IMR-90 (cell line): Measurements from ENCODE around the gene DNAJB5. TPM values are rescaled to one million over a fixed set of nuclear protein-coding genes. Genes with fewer than 3 reads are reported as not detected.

ENCODE experiments used
- ATAC-seq: fragments of 200-7000 bp; cut with Tn5 transposase; 2 replicates; pipeline ENCODE4 v1.9.1; 2020; ENCODE audit warnings: low read depth, mild to moderate bottlenecking, moderate library complexity
- BruUV-seq: library from RNA; stranded (reverse); fragments of 400-500 nt; replicated peaks from 2 replicates; lab custom pipeline; 2021; lab: Mats Ljungman, UMichigan
- CTCF ChIA-PET: fragments of 300-600 bp; formaldehyde crosslinking; extraction: SDS; loops from one replicate; lab custom pipeline; 2021; ENCODE audit warnings: antibody characterized with exemption; lab: Yijun Ruan, JAX
- POLR2A ChIA-PET: fragments of 300-600 bp; sonication (Branson Sonifier 250); formaldehyde crosslinking; loops from one replicate; lab custom pipeline; 2022; ENCODE audit warnings: antibody characterized with exemption; ENCODE audit not compliant: unreplicated experiment; lab: Charles Lee
- DNase-seq: peaks from one replicate; pipeline ENCODE4 v3.0.0; 2013
- H2AFZ ChIP-seq: replicated peaks from 2 replicates; pipeline ENCODE3; 2013; ENCODE audit warnings: low read length, mild to moderate bottlenecking; ENCODE audit not compliant: poor library complexity
- H2AK5ac ChIP-seq: 2 replicates; pipeline ENCODE4 v1.6.1; 2013; ENCODE audit warnings: low read depth, low read length, inconsistent platforms
- H2AK9ac ChIP-seq: replicated peaks from 2 replicates; pipeline ENCODE3; 2013; ENCODE audit warnings: mild to moderate bottlenecking, low read depth, low read length, moderate library complexity; ENCODE audit not compliant: poor library complexity
- H2BK120ac ChIP-seq: 2 replicates; pipeline ENCODE4 v1.6.1; 2013; ENCODE audit warnings: low read depth, low read length, inconsistent platforms
- H2BK15ac ChIP-seq: 3 replicates; pipeline ENCODE4 v1.6.1; 2013; ENCODE audit warnings: low read depth, low read length, inconsistent platforms
- H2BK20ac ChIP-seq: 2 replicates; pipeline ENCODE4 v1.6.1; 2013; ENCODE audit warnings: low read depth, mild to moderate bottlenecking, inconsistent platforms, low read length, moderate library complexity
- H2BK5ac ChIP-seq: 2 replicates; pipeline ENCODE4 v1.6.1; 2013; ENCODE audit warnings: mild to moderate bottlenecking, low read depth, low read length, inconsistent platforms; ENCODE audit not compliant: poor library complexity, severe bottlenecking
- H3K14ac ChIP-seq: replicated peaks from 2 replicates; pipeline ENCODE4 v1.6.1; 2013; ENCODE audit warnings: low read depth, low read length, inconsistent platforms
- H3K18ac ChIP-seq: 2 replicates; pipeline ENCODE4 v1.6.1; 2013; ENCODE audit warnings: low read depth, low read length, control low read depth
- H3K23ac ChIP-seq: 2 replicates; pipeline ENCODE4 v1.6.1; 2013; ENCODE audit warnings: low read depth, low read length, inconsistent platforms
- H3K27ac ChIP-seq: 2 replicates; pipeline ENCODE4 v1.5.1; 2013; ENCODE audit warnings: mild to moderate bottlenecking, control low read depth, low read length; ENCODE audit not compliant: insufficient read depth
- H3K27me3 ChIP-seq: 2 replicates; pipeline ENCODE4 v1.6.1; 2013; ENCODE audit warnings: low read length; ENCODE audit not compliant: control insufficient read depth, insufficient read depth
- H3K36me3 ChIP-seq: 2 replicates; pipeline ENCODE4 v1.6.1; 2013; ENCODE audit warnings: low read length, mixed read lengths; ENCODE audit not compliant: control insufficient read depth, insufficient read depth
- H3K4ac ChIP-seq: 2 replicates; pipeline ENCODE4 v1.6.1; 2013; ENCODE audit warnings: low read depth, low read length, inconsistent platforms
- H3K4me1 ChIP-seq: 2 replicates; pipeline ENCODE4 v1.6.1; 2013; ENCODE audit warnings: low read length, mixed read lengths; ENCODE audit not compliant: control insufficient read depth, insufficient read depth
- H3K4me2 ChIP-seq: 2 replicates; pipeline ENCODE4 v1.6.1; 2013; ENCODE audit warnings: low read depth, mild to moderate bottlenecking, control low read depth, low read length, moderate library complexity
- H3K4me3 ChIP-seq: 2 replicates; pipeline ENCODE4 v1.5.1; 2013; ENCODE audit warnings: low read depth, mild to moderate bottlenecking, control low read depth, low read length, moderate library complexity; ENCODE audit not compliant: insufficient read depth
- H3K56ac ChIP-seq: 2 replicates; pipeline ENCODE4 v1.6.1; 2013; ENCODE audit warnings: low read length, inconsistent platforms; ENCODE audit not compliant: insufficient read depth; ENCODE audit errors: extremely low read depth
- H3K79me1 ChIP-seq, 2 experiments: 2 replicates each; pipeline ENCODE4 v1.6.1; 2013; ENCODE audit warnings: low read length in 2 of 2, inconsistent platforms in 1 of 2, low read depth in 1 of 2
- H3K9ac ChIP-seq: 2 replicates; pipeline ENCODE4 v1.6.1; 2013; ENCODE audit warnings: low read depth, low read length, control low read depth
- H3K9me1 ChIP-seq: 2 replicates; pipeline ENCODE4 v1.6.1; 2013; ENCODE audit warnings: low read length, inconsistent platforms; ENCODE audit not compliant: insufficient read depth
- H3K9me3 ChIP-seq: 2 replicates; pipeline ENCODE4 v1.6.1; 2013; ENCODE audit warnings: low read length; ENCODE audit not compliant: control insufficient read depth, insufficient read depth
- H4K20me1 ChIP-seq: 2 replicates; pipeline ENCODE4 v1.6.1; 2013; ENCODE audit warnings: low read length, inconsistent platforms; ENCODE audit not compliant: insufficient read depth
- H4K5ac ChIP-seq: 2 replicates; pipeline ENCODE4 v1.6.1; 2013; ENCODE audit warnings: mild to moderate bottlenecking, low read depth, low read length, control low read depth
- H4K8ac ChIP-seq, 2 experiments: 2 replicates each; pipeline ENCODE4 v1.6.1; 2013; ENCODE audit warnings: low read depth in 2 of 2, low read length in 2 of 2, control low read depth in 1 of 2, inconsistent platforms in 1 of 2
- H4K91ac ChIP-seq: 2 replicates; pipeline ENCODE4 v1.6.1; 2013; ENCODE audit warnings: low read depth, low read length, inconsistent platforms; ENCODE audit not compliant: insufficient read depth
- BHLHE40 ChIP-seq: fragments of 150-350 bp; IDR thresholded peaks from 2 replicates; pipeline ENCODE4 v1.6.1; 2016; ENCODE audit warnings: mild to moderate bottlenecking, low read depth, low read length
- CEBPB ChIP-seq: IDR thresholded peaks from 2 replicates; pipeline ENCODE4 v1.6.1; 2012; ENCODE audit warnings: low read depth, low read length, improper control_type of control experiment
- CHD1 ChIP-seq: IDR thresholded peaks from 2 replicates; pipeline ENCODE4 v1.6.1; 2012; ENCODE audit warnings: low read depth, low read length, improper control_type of control experiment
- FOS ChIP-seq: fragments of 150-350 bp; IDR thresholded peaks from 2 replicates; pipeline ENCODE4 v1.6.1; 2016; ENCODE audit warnings: low read depth, low read length
- MAFK ChIP-seq: IDR thresholded peaks from 2 replicates; pipeline ENCODE4 v1.6.1; 2012; ENCODE audit warnings: low read depth, low read length, improper control_type of control experiment
- MAZ ChIP-seq: IDR thresholded peaks from 2 replicates; pipeline ENCODE4 v1.6.1; 2012; ENCODE audit warnings: low read depth, mild to moderate bottlenecking, low read length, improper control_type of control experiment, moderate library complexity, borderline replicate concordance
- MXI1 ChIP-seq: IDR thresholded peaks from 2 replicates; pipeline ENCODE4 v1.6.1; 2012; ENCODE audit warnings: low read depth, mild to moderate bottlenecking, low read length, moderate library complexity, borderline replicate concordance
- NFE2L2 ChIP-seq: fragments of 150-350 bp; IDR thresholded peaks from 2 replicates; pipeline ENCODE4 v1.6.1; 2016; ENCODE audit warnings: low read depth, mild to moderate bottlenecking, low read length
- POLR2A ChIP-seq: IDR thresholded peaks from 2 replicates; pipeline ENCODE4 v1.6.1; 2012; ENCODE audit warnings: mild to moderate bottlenecking, low read depth, low read length
- RAD21 ChIP-seq: IDR thresholded peaks from 2 replicates; pipeline ENCODE4 v1.6.1; 2012; ENCODE audit warnings: low read length, improper control_type of control experiment
- RCOR1 ChIP-seq: IDR thresholded peaks from 2 replicates; pipeline ENCODE4 v1.6.1; 2012; ENCODE audit warnings: mild to moderate bottlenecking, low read length, improper control_type of control experiment; ENCODE audit not compliant: insufficient replicate concordance
- RFX5 ChIP-seq: IDR thresholded peaks from 2 replicates; pipeline ENCODE4 v1.8.0; 2012; ENCODE audit warnings: low read depth, mild to moderate bottlenecking, low read length, moderate library complexity
- SMC3 ChIP-seq: fragments of 150-350 bp; IDR thresholded peaks from 2 replicates; pipeline ENCODE4 v1.6.1; 2016; ENCODE audit warnings: low read depth, mild to moderate bottlenecking, antibody characterized with exemption, low read length, moderate library complexity
- WGBS, 2 experiments: methylation state at CpG; one replicate each; pipeline versions ENCODE4 v1.1.5 to v1.1.7; 2013; ENCODE audit warnings: missing lambda C conversion rate in 2 of 2; ENCODE audit not compliant: insufficient read length in 1 of 2; ENCODE audit errors: extremely low coverage in 2 of 2; 5-methylcytosine and 5-hydroxymethylcytosine counted together
- dilution Hi-C: fragments of 300-500 bp; cut with HindIII; formaldehyde crosslinking; loops from one replicate; pipeline ENCODE4 v1.14.3; 2018; ENCODE audit warnings: low sequenced_read_pairs; ENCODE audit not compliant: unreplicated experiment
- in situ Hi-C: fragments of 300-500 bp; cut with MboI; formaldehyde crosslinking; loops from 3 replicates; pipeline ENCODE4 v1.14.3; 2019; ENCODE audit warnings: low sequenced_read_pairs, inconsistent platforms, mixed read lengths
- intact Hi-C: fragments of 100-400 bp; cut with micrococcal nuclease; formaldehyde crosslinking; loops from 2 replicates; pipeline ENCODE4 v1.10.0; 2022
- polyA plus RNA-seq, 3 experiments: library from polyadenylated mRNA; depleted of rRNA; stranded (reverse); fragments of >200 nt; gene quantifications; 2 replicates each; pipeline ENCODE4 v1.2.3, GENCODE V29; 2012; ENCODE audit warnings: low replicate concordance in 1 of 3
- total RNA-seq: library from RNA; depleted of rRNA; stranded (reverse); fragments of >200 nt; gene quantifications from 2 replicates; pipeline ENCODE4 v1.2.3, GENCODE V29; 2012
- TF ChIP-seq, protein P1 (sequence below): conservative IDR thresholded peaks from 2 replicates; pipeline ENCODE4 v1.5.1; 2012; ENCODE audit warnings: mild to moderate bottlenecking, low read depth, low read length, improper control_type of control experiment
- TF ChIP-seq, protein P2 (sequence below): fragments of 150-350 bp; IDR thresholded peaks from 2 replicates; pipeline ENCODE4 v1.6.1; 2016; ENCODE audit warnings: low read depth, mild to moderate bottlenecking, low read length, moderate library complexity, borderline replicate concordance
- TF ChIP-seq, protein P3 (sequence below): fragments of 150-350 bp; IDR thresholded peaks from 2 replicates; pipeline ENCODE4 v1.6.1; 2017; ENCODE audit warnings: mild to moderate bottlenecking, antibody characterized with exemption, low read length, low read depth

DNAJB5 gene
- total and polyA plus RNA-seq, 2 of the 4 experiments (the other 2 are of a cell fraction): 11.4 to 14.9 TPM

DNA sequence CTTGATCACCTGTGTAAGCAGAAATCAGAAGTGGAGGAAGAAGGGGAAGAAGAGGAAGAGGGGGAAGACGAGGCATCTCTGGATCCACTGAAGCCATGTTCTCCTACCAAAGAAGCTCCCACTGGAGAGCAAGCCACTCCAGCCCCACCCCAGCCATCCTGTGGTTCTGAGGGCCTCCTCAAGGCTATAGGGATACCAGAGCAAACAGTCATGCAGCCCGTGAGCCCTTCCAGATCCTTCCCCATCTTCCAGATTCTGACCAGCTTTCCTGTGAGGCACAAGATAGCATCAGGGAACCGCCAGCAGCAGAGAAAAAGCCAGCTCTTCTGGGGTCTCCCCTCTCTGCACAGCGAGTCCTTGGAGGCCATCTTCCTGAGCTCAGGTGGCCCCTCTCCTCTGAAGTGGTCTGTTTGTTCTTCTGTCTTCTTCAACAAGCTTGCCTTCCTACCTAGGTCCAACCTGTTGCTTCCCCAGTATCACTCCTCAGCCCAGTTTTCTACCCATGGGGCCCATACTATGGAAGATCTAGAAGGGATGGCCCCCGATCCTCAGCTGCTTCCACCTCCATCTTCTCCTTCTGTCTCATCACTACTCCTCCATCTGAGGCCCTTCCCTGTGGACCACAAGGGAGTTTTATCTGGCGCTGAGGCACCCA, 53.5 kb downstream of the DNAJB5 start:
- no peaks in the 10 kb centered on the region for H3K9me3 ChIP-seq
- peaks cover 14% of the 10 kb centered on the region for H3K36me3 ChIP-seq
- no peaks in the 10 kb centered on the region; a peak in 1 of 4 replicates for H3K79me1 ChIP-seq
- peaks cover 11% of the 10 kb centered on the region for H3K4me1 ChIP-seq
- ChIA-PET CTCF (interaction anchor here (0.6 to 0.9 kb wide), 2 partner anchors 8 to 337 kb away, joined by 3 to 6 read pairs; no protein-coding TSS in a partner anchor), POLR2A (no interaction called here)
- H4K91ac ChIP-seq: no peak overlapping the region
- DNase-seq (no peak), ATAC-seq (no peak)
- H2BK120ac ChIP-seq: no peak overlapping the region
- in situ Hi-C loops (no loop called here), intact Hi-C loops (no loop called here), dilution Hi-C loops (no loop called here)
- H2AK5ac ChIP-seq: no peak overlapping the region
- no peak overlapping the region for H3K9ac ChIP-seq
- no peak overlapping the region for H4K5ac ChIP-seq
- H3K4ac ChIP-seq: no peak overlapping the region
- H2BK5ac ChIP-seq: no peak overlapping the region
- no peak overlapping the region for H3K4me2 ChIP-seq
- H4K20me1 ChIP-seq: no peaks in the 10 kb centered on the region
- H3K23ac ChIP-seq: no peak overlapping the region
- H3K4me3 ChIP-seq: no peak overlapping the region
- WGBS, 2 experiments: 85% methylated on average over 4 of the region's 6 CpGs; no CpG with 5 or more reads in 1 of the 2 experiments
- peaks cover 12% of the 10 kb centered on the region; the same call in 1 of the 2 replicates for H3K9me1 ChIP-seq
- no peak overlapping the region for H3K14ac ChIP-seq
- H3K27me3 ChIP-seq: no peaks in the 10 kb centered on the region
- no TSS peak for BruUV-seq
- H2BK15ac ChIP-seq: no peak overlapping the region
- no peak overlapping the region for H2AK9ac ChIP-seq
- no peak overlapping the region for H2AFZ ChIP-seq
- TF ChIP-seq, protein P1, sequence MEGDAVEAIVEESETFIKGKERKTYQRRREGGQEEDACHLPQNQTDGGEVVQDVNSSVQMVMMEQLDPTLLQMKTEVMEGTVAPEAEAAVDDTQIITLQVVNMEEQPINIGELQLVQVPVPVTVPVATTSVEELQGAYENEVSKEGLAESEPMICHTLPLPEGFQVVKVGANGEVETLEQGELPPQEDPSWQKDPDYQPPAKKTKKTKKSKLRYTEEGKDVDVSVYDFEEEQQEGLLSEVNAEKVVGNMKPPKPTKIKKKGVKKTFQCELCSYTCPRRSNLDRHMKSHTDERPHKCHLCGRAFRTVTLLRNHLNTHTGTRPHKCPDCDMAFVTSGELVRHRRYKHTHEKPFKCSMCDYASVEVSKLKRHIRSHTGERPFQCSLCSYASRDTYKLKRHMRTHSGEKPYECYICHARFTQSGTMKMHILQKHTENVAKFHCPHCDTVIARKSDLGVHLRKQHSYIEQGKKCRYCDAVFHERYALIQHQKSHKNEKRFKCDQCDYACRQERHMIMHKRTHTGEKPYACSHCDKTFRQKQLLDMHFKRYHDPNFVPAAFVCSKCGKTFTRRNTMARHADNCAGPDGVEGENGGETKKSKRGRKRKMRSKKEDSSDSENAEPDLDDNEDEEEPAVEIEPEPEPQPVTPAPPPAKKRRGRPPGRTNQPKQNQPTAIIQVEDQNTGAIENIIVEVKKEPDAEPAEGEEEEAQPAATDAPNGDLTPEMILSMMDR: no peak
- no peak for TF ChIP-seq NFE2L2
- TF ChIP-seq, protein P2, sequence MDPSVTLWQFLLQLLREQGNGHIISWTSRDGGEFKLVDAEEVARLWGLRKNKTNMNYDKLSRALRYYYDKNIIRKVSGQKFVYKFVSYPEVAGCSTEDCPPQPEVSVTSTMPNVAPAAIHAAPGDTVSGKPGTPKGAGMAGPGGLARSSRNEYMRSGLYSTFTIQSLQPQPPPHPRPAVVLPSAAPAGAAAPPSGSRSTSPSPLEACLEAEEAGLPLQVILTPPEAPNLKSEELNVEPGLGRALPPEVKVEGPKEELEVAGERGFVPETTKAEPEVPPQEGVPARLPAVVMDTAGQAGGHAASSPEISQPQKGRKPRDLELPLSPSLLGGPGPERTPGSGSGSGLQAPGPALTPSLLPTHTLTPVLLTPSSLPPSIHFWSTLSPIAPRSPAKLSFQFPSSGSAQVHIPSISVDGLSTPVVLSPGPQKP: no peak
- TF ChIP-seq RFX5: no peak
- no peak for TF ChIP-seq CHD1
- TF ChIP-seq, protein P3, sequence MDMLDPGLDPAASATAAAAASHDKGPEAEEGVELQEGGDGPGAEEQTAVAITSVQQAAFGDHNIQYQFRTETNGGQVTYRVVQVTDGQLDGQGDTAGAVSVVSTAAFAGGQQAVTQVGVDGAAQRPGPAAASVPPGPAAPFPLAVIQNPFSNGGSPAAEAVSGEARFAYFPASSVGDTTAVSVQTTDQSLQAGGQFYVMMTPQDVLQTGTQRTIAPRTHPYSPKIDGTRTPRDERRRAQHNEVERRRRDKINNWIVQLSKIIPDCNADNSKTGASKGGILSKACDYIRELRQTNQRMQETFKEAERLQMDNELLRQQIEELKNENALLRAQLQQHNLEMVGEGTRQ: no peak
- no peak for TF ChIP-seq MXI1
- TF ChIP-seq FOS: no peak
- TF ChIP-seq RCOR1: no peak
- no peak for TF ChIP-seq MAZ
- TF ChIP-seq RAD21: no peak
- TF ChIP-seq POLR2A: no peak
- TF ChIP-seq CEBPB: no peak
- no peak for TF ChIP-seq SMC3
- no peak for TF ChIP-seq MAFK
- TF ChIP-seq BHLHE40: no peak
- no peak overlapping the region for H3K27ac ChIP-seq
- no peak overlapping the region for H4K8ac ChIP-seq
- no peak overlapping the region for H2BK20ac ChIP-seq
- H3K56ac ChIP-seq: no peak overlapping the region
- no peak overlapping the region for H3K18ac ChIP-seq
